GM21526 (cell line): ENCODE measurements around the gene FNDC5.
A peak's percentile ranks its signal among the peaks of the same experiment; 100 is the strongest.

Source experiments
- ATAC-seq: cut with Tn5 transposase; IDR thresholded peaks from one replicate; pipeline ENCODE4 v1.9.1; 2021; ENCODE audit warnings: moderate library complexity; ENCODE audit not compliant: unreplicated experiment, low FRiP score

Gene FNDC5

DNA sequence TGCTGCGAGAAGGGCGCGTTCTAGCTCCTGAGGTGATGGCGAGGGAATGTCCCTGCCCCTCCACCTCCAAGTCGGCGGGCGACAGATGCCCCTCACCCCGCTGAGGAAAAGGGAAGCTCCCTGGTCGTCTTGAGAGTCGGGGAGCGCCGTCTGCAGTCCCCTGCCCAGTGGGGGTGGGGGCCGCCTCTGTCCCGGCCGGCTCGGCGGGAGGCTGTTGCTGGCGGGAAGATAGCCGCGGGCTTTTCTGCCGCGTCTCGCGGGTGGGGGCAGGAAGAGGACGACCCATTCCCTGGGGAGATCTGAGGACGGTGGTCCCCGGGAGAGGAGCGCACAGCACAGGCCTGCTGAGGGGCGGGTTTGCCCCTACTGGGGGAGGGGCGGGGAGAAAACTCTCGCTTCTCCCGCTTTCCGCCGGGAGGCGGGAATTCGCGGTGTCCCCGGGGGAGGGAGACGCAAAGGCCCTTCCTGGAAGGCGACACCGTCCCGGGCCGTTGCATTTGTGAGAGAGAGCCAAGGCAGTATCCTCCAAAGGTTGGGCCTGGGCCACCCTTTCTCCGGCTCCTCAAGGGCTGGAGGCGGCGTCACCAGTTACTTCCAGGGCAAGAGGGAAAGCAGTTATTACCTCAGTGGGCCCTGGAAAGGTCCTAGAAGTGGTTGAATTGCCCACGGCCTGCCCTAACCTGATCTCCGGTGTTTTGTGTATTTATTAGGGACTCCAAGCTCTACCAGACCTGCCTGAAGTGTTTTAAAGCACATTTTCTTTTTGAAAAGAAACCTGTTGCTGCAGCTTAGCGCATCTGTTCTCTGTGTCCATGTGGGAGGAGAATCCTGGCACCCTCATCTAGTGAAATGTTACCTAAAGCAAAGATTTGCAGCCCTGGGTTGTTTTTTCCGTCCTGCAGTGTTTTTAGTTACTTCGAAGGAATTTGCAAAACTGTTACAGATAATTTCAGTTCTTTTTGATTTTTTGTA is 52.6 kb downstream of the FNDC5 start:
- ATAC-seq, result peak; percentile 6

- ATAC-seq, result peak; percentile 76
Measured at GRCh38 chr1:32817159-32817814, 53.4 kb downstream of the FNDC5 start, which contains the start of the genes S100PBP and YARS1. TSS of gene S100PBP (plus strand) at chr1:32817653. CDS start at chr1:32826100, 8,447 bp downstream. TSS of gene YARS1 (minus strand) at chr1:32817358. CDS start at chr1:32817244, 114 bp downstream.

DNA sequence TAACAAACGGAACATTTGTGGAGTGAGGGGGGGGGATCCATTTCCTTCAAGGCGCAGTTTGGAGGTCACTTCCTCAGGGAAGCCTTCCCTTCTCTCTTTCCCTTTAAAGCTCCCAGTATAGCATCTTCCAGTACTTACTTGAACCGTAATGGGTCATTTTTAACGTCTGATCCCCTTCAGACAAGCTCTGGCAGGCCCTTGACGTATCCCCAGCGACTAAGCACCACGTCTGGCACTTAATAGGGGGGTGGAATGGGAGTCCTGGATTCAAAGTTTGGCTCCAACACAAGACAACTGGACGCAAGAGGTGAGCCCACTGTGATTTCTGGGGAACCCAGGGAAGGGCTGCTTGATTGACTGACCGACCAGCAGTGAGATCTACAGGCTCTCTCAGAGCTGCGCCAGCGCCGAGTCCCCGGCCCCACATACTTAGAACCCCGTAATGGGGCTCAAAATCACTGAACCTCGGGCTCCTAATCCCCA is 54.0 kb downstream of the FNDC5 start:
- ATAC-seq, result no peak

- no peak for ATAC-seq
Measured at GRCh38 chr1:32813941-32814739, 56.6 kb downstream of the FNDC5 start.
